ENCODE measurements around the gene TRIM72.
"Not testable (repeated sequence)": the region's sequence is repeated elsewhere in the genome, so short reads cannot be mapped to it uniquely, and the experiment has no call there.

The TRIM72 gene

GRCh38 chr16:31258366-31258765 is 44.4 kb downstream of the TRIM72 start:
- no peak for DNase-seq

- no peak for DNase-seq
Observed at GRCh38 chr16:31260136-31260931, 46.4 kb downstream of the TRIM72 start.

- no peak for DNase-seq
Observed at GRCh38 chr16:31262084-31262483, 48.2 kb downstream of the TRIM72 start.

GRCh38 chr16:31265329-31266245 is 51.7 kb downstream of the TRIM72 start:
- peak; percentile 32 to 44 for DNase-seq

GRCh38 chr16:31267332-31268032 is 53.6 kb downstream of the TRIM72 start:
- no peak for DNase-seq

GRCh38 chr16:31268033-31268365 is 54.1 kb downstream of the TRIM72 start:
- DNase-seq: no peak

- DNase-seq: no peak
Observed at GRCh38 chr16:31268891-31269290, 55.0 kb downstream of the TRIM72 start.

- DNase-seq: no peak
Observed at GRCh38 chr16:31269541-31269940, 55.6 kb downstream of the TRIM72 start.

GRCh38 chr16:31269973-31270372 is 56.1 kb downstream of the TRIM72 start:
- not testable (repeated sequence) for DNase-seq

- no peak for DNase-seq
Observed at GRCh38 chr16:31270795-31271194, 56.9 kb downstream of the TRIM72 start.

- no peak for DNase-seq
Observed at GRCh38 chr16:31271621-31272190, 57.8 kb downstream of the TRIM72 start.

- no peak for DNase-seq
Observed at GRCh38 chr16:31273187-31273586, 59.3 kb downstream of the TRIM72 start.

GRCh38 chr16:31273676-31274075 is 59.8 kb downstream of the TRIM72 start:
- DNase-seq: no peak

- no peak for DNase-seq
Observed at GRCh38 chr16:31274831-31275816, 61.2 kb downstream of the TRIM72 start.

- DNase-seq: no peak
Observed at GRCh38 chr16:31276600-31276999, 62.7 kb downstream of the TRIM72 start.

GRCh38 chr16:31277659-31278260 is 63.8 kb downstream of the TRIM72 start:
- no peak for DNase-seq

GRCh38 chr16:31278853-31279252 is 64.9 kb downstream of the TRIM72 start:
- not testable (repeated sequence) for DNase-seq
